GM12865 (cell line): ENCODE data around the gene SRRT.

Experiments used
- DNase-seq: peaks from one replicate; pipeline ENCODE4 v3.0.0; 2010; ENCODE audit warnings: low read depth
- H3K4me3 ChIP-seq: 2 replicates; pipeline ENCODE4 v1.5.1; 2011; ENCODE audit warnings: mild to moderate bottlenecking, low read depth, low read length, control low read depth
- TF ChIP-seq, protein P1 (sequence below): IDR thresholded peaks from 2 replicates; pipeline ENCODE4 v1.5.1; 2011; ENCODE audit warnings: low read length, control low read depth, low read depth, inconsistent platforms; ENCODE audit not compliant: insufficient read depth; ENCODE audit errors: missing control alignments

SRRT gene

DNA sequence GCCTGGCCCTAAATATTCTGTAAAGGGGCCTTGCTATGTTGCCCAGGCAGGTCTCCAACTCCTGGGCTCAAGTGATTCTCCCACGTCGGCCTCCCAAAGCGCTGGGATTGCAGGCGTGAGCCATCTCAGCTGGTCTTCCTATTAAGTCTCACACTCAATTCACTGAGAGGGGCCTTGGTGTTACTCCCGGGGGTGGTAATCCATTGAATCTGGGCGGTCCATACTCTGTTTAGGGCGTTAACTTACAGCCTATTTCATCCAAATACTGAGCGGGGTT lies 665 bp upstream of the SRRT start:
- peak overlapping the region; percentile 85 for H3K4me3 ChIP-seq
- TF ChIP-seq, protein P1, sequence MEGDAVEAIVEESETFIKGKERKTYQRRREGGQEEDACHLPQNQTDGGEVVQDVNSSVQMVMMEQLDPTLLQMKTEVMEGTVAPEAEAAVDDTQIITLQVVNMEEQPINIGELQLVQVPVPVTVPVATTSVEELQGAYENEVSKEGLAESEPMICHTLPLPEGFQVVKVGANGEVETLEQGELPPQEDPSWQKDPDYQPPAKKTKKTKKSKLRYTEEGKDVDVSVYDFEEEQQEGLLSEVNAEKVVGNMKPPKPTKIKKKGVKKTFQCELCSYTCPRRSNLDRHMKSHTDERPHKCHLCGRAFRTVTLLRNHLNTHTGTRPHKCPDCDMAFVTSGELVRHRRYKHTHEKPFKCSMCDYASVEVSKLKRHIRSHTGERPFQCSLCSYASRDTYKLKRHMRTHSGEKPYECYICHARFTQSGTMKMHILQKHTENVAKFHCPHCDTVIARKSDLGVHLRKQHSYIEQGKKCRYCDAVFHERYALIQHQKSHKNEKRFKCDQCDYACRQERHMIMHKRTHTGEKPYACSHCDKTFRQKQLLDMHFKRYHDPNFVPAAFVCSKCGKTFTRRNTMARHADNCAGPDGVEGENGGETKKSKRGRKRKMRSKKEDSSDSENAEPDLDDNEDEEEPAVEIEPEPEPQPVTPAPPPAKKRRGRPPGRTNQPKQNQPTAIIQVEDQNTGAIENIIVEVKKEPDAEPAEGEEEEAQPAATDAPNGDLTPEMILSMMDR: no peak
- DNase-seq: no peak

DNA sequence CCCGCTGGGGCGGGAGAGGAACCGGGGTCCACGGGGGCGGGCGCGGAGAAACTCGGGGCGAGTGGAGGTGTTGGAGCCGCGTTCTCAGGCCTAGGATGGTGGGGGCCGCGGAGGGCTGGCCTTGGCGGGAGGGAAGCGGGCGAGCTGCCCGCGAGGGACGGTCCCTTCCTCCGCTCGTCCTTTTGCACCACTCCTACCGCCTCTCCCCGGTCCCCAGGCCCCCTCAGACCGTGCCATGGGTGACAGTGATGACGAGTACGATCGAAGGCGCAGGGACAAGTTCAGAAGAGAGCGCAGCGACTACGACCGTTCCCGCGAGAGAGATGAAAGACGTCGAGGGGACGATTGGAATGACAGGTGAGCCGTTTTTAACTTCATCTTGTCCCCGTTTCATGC lies 451 bp downstream of the SRRT start:
- DNase-seq: peak; percentile 65
- TF ChIP-seq, protein P1: no peak
- peak overlapping the region; percentile 80 for H3K4me3 ChIP-seq

DNA sequence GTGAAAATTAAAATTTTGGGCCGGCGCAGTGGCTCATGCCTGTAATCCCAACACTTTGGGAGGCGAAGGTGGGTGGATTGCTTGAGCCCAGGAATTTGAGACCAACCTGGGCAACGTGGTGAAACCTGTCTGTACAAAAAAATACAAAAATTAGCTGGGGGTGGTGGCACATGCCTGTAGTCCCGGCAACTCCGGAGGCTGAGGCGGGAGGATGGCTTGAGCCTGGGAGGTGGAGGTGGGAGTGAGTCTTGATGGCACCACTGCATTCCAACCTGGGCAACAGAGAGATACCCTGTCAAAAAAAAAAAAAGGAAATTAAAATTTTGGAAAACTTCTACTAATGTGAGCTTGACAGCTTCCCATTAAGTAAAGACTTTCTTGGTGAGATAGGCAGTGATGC lies 3.1 kb downstream of the SRRT start:
- DNase-seq: no peak
- TF ChIP-seq, protein P1: no peak
- H3K4me3 ChIP-seq: no peak overlapping the region

DNA sequence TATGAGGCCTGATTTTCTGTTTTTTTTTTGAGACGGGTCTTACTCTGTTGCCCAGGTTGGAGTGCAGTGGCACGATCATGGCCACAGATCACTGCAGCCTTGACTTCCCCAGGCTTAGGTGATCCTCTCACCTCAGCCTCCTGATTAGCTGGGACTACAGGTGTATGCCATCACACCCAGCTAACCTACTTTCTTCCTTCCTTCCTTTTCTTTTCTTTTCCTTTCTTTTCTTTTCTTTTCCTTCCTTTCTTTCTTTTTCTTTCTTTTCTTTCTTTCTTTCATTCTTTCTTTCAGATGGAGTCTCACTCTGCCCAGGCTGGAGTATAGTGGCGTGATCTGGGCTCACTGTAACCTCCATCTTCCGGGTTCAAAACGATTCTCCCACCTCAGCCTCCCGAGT lies 3.8 kb downstream of the SRRT start:
- no peak for DNase-seq
- TF ChIP-seq, protein P1: no peak

DNA sequence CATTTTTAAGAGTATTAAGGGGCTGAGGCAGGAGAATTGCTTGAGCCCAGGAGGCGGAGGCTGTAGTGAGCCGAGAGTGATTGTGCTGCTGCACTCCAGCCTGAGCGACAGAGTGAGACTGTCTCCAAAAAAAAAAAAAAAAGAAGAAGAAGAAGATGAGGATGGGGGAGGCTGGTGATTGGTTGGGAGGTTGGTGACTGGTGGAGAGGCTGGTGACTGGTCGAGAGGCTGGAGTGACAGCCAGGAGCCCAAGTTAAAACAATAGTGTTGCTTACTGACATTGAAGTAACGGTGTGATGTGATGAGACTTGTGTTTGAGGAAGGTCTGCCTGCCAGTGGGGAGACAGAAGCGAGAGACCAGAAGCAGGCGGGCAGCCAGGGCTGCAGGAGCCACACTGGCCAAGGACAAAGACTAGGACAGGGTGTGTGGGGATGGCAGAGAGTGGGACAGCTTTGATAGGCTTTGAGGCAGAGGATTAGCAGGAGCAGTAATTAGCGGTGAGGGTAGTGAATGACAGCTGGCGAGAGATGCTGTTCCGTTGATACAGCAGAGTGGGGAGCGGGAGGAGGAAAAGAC lies 4.9 kb downstream of the SRRT start:
- TF ChIP-seq, protein P1: no peak
- H3K4me3 ChIP-seq: no peak overlapping the region
- DNase-seq: no peak

More for the DNA sequence above, 3.8 kb downstream of the SRRT start:
- H3K4me3 ChIP-seq: no peak overlapping the region

DNA sequence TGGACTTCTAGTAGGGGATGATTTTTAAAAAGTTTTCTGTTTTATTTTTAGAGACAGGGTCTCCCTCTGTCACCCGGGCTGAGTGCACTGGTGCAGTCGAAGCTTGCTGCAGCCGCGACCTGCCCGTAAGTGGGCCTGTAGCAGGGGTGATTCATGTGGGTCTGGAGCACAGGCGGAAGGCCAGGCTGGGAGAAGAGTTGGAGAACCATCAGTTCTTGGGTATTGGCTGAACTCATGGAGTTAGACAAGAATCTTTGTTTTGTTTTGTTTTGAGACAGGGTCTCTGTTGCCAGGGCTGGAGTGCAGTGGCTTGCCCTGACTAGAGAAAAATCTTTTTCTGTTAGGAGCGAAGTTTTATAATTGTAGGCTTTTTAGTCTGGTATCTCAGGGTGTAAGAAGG lies 5.7 kb downstream of the SRRT start:
- no peak for DNase-seq
- TF ChIP-seq, protein P1: no peak
- no peak overlapping the region for H3K4me3 ChIP-seq

DNA sequence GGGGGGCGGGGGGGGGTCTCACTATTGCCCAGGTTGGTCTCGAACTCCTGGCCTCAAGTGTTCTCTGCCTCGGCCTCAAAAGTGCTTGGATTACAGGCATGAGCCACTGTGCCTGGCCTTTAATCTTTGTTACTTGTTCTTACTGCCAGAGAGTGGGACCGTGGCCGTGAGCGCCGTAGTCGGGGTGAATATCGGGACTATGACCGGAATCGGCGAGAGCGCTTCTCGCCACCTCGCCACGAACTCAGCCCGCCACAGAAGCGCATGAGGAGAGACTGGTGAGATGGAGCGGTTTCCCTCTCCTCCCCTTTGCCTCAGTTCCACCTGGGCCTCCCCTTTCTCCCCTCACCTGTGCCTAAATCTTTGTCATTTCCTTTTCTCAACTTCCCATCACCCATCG lies 6.2 kb downstream of the SRRT start:
- DNase-seq: no peak
- TF ChIP-seq, protein P1: no peak

More for the DNA sequence above, 6.2 kb downstream of the SRRT start:
- H3K4me3 ChIP-seq: no peak overlapping the region
